Mucosa of stomach (tissue), 1 donor: ENCODE data around the gene POLR2M.

Source experiments
- H3K27me3 ChIP-seq: one replicate; pipeline ENCODE4 v1.7.0; 2013; ENCODE audit warnings: mild to moderate bottlenecking, low read length; ENCODE audit not compliant: control insufficient read depth, insufficient read depth
- H3K36me3 ChIP-seq: one replicate; pipeline ENCODE4 v1.7.0; 2013; ENCODE audit warnings: low read length; ENCODE audit not compliant: control insufficient read depth, insufficient read depth
- H3K4me1 ChIP-seq: one replicate; pipeline ENCODE4 v1.7.0; 2013; ENCODE audit warnings: mild to moderate bottlenecking, low read length; ENCODE audit not compliant: control insufficient read depth, insufficient read depth
- H3K4me3 ChIP-seq: one replicate; pipeline ENCODE4 v1.7.0; 2013; ENCODE audit warnings: low read length
- H3K9ac ChIP-seq: one replicate; pipeline ENCODE4 v1.7.0; 2013; ENCODE audit warnings: mild to moderate bottlenecking, low read length, moderate library complexity
- H3K9me3 ChIP-seq: one replicate; pipeline ENCODE4 v1.7.0; 2013; ENCODE audit warnings: mild to moderate bottlenecking, low read length, moderate library complexity; ENCODE audit not compliant: control insufficient read depth
- donor health status: Pancreatic carcinoma.

The POLR2M gene

GRCh38 chr15:57747206-57747896, 40.8 kb downstream of the POLR2M start:
- Histone ChIP-seq H3K9ac (peak overlapping the region; percentile 54), H3K27me3 (no peaks in the 10 kb centered on the region), H3K4me3 (no peak overlapping the region)

GRCh38 chr15:57751177-57751800, 44.8 kb downstream of the POLR2M start:
- Histone ChIP-seq H3K4me3 (no peak overlapping the region), H3K9me3 (no peaks in the 10 kb centered on the region), H3K27me3 (no peaks in the 10 kb centered on the region), H3K4me1 (peaks cover 10% of the 10 kb centered on the region), H3K9ac (no peak overlapping the region), H3K36me3 (no peaks in the 10 kb centered on the region)

More at GRCh38 chr15:57747206-57747896, 40.8 kb downstream of the POLR2M start:
- H3K36me3 ChIP-seq, result no peaks in the 10 kb centered on the region
- no peaks in the 10 kb centered on the region for H3K9me3 ChIP-seq
- H3K4me1 ChIP-seq, result peaks cover 10% of the 10 kb centered on the region

- Histone ChIP-seq H3K4me3 (no peak overlapping the region), H3K36me3 (no peaks in the 10 kb centered on the region), H3K9ac (no peak overlapping the region), H3K27me3 (no peaks in the 10 kb centered on the region), H3K4me1 (peaks cover 1% of the 10 kb centered on the region), H3K9me3 (no peaks in the 10 kb centered on the region)
Measured at GRCh38 chr15:57752436-57752835, 45.9 kb downstream of the POLR2M start.

GRCh38 chr15:57752840-57753239, 46.3 kb downstream of the POLR2M start:
- no peaks in the 10 kb centered on the region for H3K27me3 ChIP-seq
- no peak overlapping the region for H3K4me3 ChIP-seq
- no peak overlapping the region for H3K9ac ChIP-seq
- H3K4me1 ChIP-seq, result no peaks in the 10 kb centered on the region
- no peaks in the 10 kb centered on the region for H3K36me3 ChIP-seq
- H3K9me3 ChIP-seq, result no peaks in the 10 kb centered on the region

- no peaks in the 10 kb centered on the region for H3K9me3 ChIP-seq
- H3K27me3 ChIP-seq, result no peaks in the 10 kb centered on the region
- no peak overlapping the region for H3K4me3 ChIP-seq
- H3K4me1 ChIP-seq, result no peaks in the 10 kb centered on the region
- no peaks in the 10 kb centered on the region for H3K36me3 ChIP-seq
- H3K9ac ChIP-seq, result no peak overlapping the region
Measured at GRCh38 chr15:57756466-57756865, 50.0 kb downstream of the POLR2M start.

- no peaks in the 10 kb centered on the region for H3K27me3 ChIP-seq
- no peaks in the 10 kb centered on the region for H3K36me3 ChIP-seq
- H3K4me1 ChIP-seq, result no peaks in the 10 kb centered on the region
- no peak overlapping the region for H3K9ac ChIP-seq
- no peak overlapping the region for H3K4me3 ChIP-seq
- no peaks in the 10 kb centered on the region for H3K9me3 ChIP-seq
Measured at GRCh38 chr15:57758560-57758959, 52.0 kb downstream of the POLR2M start.

- no peak overlapping the region for H3K9ac ChIP-seq
- no peaks in the 10 kb centered on the region for H3K36me3 ChIP-seq
- no peaks in the 10 kb centered on the region for H3K4me1 ChIP-seq
- no peak overlapping the region for H3K4me3 ChIP-seq
- H3K9me3 ChIP-seq, result no peaks in the 10 kb centered on the region
- no peaks in the 10 kb centered on the region for H3K27me3 ChIP-seq
Measured at GRCh38 chr15:57761562-57761961, 55.0 kb downstream of the POLR2M start.

GRCh38 chr15:57762302-57762701, 55.8 kb downstream of the POLR2M start:
- Histone ChIP-seq H3K36me3 (no peaks in the 10 kb centered on the region), H3K4me3 (no peak overlapping the region), H3K9ac (no peak overlapping the region), H3K9me3 (no peaks in the 10 kb centered on the region), H3K4me1 (no peaks in the 10 kb centered on the region), H3K27me3 (no peaks in the 10 kb centered on the region)

GRCh38 chr15:57763176-57763964, 56.9 kb downstream of the POLR2M start:
- Histone ChIP-seq H3K9ac (no peak overlapping the region), H3K9me3 (no peaks in the 10 kb centered on the region), H3K4me3 (no peak overlapping the region), H3K4me1 (no peaks in the 10 kb centered on the region), H3K27me3 (no peaks in the 10 kb centered on the region), H3K36me3 (no peaks in the 10 kb centered on the region)
